Prostate gland (tissue), 2 donors: ENCODE data around the gene NAT9.

Source experiments
- POLR2A ChIP-seq: fragments of 450-650 bp; IDR thresholded peaks from one replicate; pipeline ENCODE4 v1.6.1; 2016; ENCODE audit warnings: antibody characterized with exemption, mild to moderate bottlenecking
- POLR2AphosphoS5 ChIP-seq: sonication (generic); formaldehyde crosslinking; IDR thresholded peaks from one replicate; pipeline ENCODE4 v1.6.1; 2017; ENCODE audit warnings: antibody characterized with exemption
- TF ChIP-seq, protein P1 (sequence below), 4 experiments: fragments of 200-600 bp in 2 of 4; fragments of 450-650 bp in 2 of 4; sonication (generic) in 2 of 4; IDR thresholded peaks; 1 replicate in 3 of 4; 2 replicates in 1 of 4; pipeline ENCODE4 v1.5.1; 2016 to 2019; ENCODE audit warnings: antibody characterized with exemption in 4 of 4, mild to moderate bottlenecking in 2 of 4, moderate library complexity in 2 of 4

- TF ChIP-seq, protein P1, sequence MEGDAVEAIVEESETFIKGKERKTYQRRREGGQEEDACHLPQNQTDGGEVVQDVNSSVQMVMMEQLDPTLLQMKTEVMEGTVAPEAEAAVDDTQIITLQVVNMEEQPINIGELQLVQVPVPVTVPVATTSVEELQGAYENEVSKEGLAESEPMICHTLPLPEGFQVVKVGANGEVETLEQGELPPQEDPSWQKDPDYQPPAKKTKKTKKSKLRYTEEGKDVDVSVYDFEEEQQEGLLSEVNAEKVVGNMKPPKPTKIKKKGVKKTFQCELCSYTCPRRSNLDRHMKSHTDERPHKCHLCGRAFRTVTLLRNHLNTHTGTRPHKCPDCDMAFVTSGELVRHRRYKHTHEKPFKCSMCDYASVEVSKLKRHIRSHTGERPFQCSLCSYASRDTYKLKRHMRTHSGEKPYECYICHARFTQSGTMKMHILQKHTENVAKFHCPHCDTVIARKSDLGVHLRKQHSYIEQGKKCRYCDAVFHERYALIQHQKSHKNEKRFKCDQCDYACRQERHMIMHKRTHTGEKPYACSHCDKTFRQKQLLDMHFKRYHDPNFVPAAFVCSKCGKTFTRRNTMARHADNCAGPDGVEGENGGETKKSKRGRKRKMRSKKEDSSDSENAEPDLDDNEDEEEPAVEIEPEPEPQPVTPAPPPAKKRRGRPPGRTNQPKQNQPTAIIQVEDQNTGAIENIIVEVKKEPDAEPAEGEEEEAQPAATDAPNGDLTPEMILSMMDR (IDR thresholded peaks at IDR 0.05) = no peak
- no peak for TF ChIP-seq POLR2AphosphoS5
- no peak for TF ChIP-seq POLR2A
Measured at GRCh38 chr17:74725111-74725510, 51.0 kb downstream of the NAT9 start.
